ENCODE results near the gene TTC7B.

DNA sequence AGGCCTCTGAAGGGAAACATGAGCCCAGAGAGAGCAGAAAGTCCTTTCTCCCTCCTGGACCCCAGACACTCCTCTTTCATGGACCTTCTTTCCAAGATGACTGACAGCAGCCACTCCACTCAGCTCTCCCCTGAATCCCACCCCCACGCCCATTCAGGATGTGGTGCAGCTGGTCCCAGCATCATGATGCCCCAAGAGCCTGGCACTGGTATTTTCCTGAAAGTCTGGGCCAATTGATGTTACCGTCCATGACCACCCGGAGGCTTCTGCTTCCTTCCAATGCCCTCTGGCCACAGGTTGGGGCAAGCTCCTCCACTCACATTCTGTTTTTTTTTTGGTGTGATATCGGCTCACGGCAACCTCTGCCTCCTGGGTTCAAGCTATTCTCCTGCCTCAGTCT is 306.8 kb downstream of the TTC7B start:
- TF ChIP-seq, protein P1, sequence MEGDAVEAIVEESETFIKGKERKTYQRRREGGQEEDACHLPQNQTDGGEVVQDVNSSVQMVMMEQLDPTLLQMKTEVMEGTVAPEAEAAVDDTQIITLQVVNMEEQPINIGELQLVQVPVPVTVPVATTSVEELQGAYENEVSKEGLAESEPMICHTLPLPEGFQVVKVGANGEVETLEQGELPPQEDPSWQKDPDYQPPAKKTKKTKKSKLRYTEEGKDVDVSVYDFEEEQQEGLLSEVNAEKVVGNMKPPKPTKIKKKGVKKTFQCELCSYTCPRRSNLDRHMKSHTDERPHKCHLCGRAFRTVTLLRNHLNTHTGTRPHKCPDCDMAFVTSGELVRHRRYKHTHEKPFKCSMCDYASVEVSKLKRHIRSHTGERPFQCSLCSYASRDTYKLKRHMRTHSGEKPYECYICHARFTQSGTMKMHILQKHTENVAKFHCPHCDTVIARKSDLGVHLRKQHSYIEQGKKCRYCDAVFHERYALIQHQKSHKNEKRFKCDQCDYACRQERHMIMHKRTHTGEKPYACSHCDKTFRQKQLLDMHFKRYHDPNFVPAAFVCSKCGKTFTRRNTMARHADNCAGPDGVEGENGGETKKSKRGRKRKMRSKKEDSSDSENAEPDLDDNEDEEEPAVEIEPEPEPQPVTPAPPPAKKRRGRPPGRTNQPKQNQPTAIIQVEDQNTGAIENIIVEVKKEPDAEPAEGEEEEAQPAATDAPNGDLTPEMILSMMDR (conservative IDR thresholded peaks at IDR 0.05; ENCODE audit: low read depth in 2 of 2), result no peak
- TF ChIP-seq POLR2AphosphoS5 (IDR thresholded peaks at IDR 0.05; ENCODE audit: low read depth), result no peak
- TF ChIP-seq CREB1 (CRISPR knock-in tag; IDR thresholded peaks at IDR 0.05; ENCODE audit: low read depth), result no peak
- TF ChIP-seq JUNB (IDR thresholded peaks at IDR 0.05; ENCODE audit: unreplicated experiment), result no peak
- TF ChIP-seq, protein P2, sequence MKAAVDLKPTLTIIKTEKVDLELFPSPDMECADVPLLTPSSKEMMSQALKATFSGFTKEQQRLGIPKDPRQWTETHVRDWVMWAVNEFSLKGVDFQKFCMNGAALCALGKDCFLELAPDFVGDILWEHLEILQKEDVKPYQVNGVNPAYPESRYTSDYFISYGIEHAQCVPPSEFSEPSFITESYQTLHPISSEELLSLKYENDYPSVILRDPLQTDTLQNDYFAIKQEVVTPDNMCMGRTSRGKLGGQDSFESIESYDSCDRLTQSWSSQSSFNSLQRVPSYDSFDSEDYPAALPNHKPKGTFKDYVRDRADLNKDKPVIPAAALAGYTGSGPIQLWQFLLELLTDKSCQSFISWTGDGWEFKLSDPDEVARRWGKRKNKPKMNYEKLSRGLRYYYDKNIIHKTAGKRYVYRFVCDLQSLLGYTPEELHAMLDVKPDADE (IDR thresholded peaks at IDR 0.05), result no peak
- TF ChIP-seq ZNF331 (CRISPR knock-in tag; IDR thresholded peaks at IDR 0.05; ENCODE audit: low read depth), result no peak
- no peak for TF ChIP-seq EZH2 (IDR thresholded peaks at IDR 0.05; ENCODE audit: low read depth, unreplicated experiment)
- no peak for TF ChIP-seq EZH2phosphoT487 (IDR thresholded peaks at IDR 0.05; ENCODE audit: unreplicated experiment)
- TF ChIP-seq, protein P3, sequence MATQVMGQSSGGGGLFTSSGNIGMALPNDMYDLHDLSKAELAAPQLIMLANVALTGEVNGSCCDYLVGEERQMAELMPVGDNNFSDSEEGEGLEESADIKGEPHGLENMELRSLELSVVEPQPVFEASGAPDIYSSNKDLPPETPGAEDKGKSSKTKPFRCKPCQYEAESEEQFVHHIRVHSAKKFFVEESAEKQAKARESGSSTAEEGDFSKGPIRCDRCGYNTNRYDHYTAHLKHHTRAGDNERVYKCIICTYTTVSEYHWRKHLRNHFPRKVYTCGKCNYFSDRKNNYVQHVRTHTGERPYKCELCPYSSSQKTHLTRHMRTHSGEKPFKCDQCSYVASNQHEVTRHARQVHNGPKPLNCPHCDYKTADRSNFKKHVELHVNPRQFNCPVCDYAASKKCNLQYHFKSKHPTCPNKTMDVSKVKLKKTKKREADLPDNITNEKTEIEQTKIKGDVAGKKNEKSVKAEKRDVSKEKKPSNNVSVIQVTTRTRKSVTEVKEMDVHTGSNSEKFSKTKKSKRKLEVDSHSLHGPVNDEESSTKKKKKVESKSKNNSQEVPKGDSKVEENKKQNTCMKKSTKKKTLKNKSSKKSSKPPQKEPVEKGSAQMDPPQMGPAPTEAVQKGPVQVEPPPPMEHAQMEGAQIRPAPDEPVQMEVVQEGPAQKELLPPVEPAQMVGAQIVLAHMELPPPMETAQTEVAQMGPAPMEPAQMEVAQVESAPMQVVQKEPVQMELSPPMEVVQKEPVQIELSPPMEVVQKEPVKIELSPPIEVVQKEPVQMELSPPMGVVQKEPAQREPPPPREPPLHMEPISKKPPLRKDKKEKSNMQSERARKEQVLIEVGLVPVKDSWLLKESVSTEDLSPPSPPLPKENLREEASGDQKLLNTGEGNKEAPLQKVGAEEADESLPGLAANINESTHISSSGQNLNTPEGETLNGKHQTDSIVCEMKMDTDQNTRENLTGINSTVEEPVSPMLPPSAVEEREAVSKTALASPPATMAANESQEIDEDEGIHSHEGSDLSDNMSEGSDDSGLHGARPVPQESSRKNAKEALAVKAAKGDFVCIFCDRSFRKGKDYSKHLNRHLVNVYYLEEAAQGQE (IDR thresholded peaks at IDR 0.05; ENCODE audit: unreplicated experiment), result no peak
- no peak for TF ChIP-seq ZNF114 (CRISPR knock-in tag; IDR thresholded peaks at IDR 0.05)

All from GM23338 (cell line).